GM18907 (cell line): ENCODE measurements around the gene TAF5.
"Not testable (repeated sequence)": the region's sequence is repeated elsewhere in the genome, so short reads cannot be mapped to it uniquely, and the experiment has no call there.

Experiments used
- ATAC-seq: cut with Tn5 transposase; IDR thresholded peaks from one replicate; pipeline ENCODE4 v1.9.1; 2021; ENCODE audit warnings: mild to moderate bottlenecking, moderate library complexity; ENCODE audit not compliant: unreplicated experiment

TAF5 gene

GRCh38 chr10:103367782-103368518 lies at the start of gene TAF5:
Gene TAF5 (plus strand): TSS chr10:103367976. CDS start chr10:103367990, 14 bp downstream.
- ATAC-seq: peak; percentile 75

- no peak for ATAC-seq
Measured at GRCh38 chr10:103327906-103328305, 39.9 kb upstream of the TAF5 start.

GRCh38 chr10:103333934-103334520 lies 33.7 kb upstream of the TAF5 start:
- no peak for ATAC-seq

- no peak for ATAC-seq
Measured at GRCh38 chr10:103334567-103334966, 33.2 kb upstream of the TAF5 start.

GRCh38 chr10:103336370-103336769 lies 31.4 kb upstream of the TAF5 start:
- ATAC-seq: no peak

- no peak for ATAC-seq
Measured at GRCh38 chr10:103350175-103350516, 17.6 kb upstream of the TAF5 start.

- ATAC-seq: peak; percentile 83
Measured at GRCh38 chr10:103350517-103351260, 17.1 kb upstream of the TAF5 start, which contains the start of gene PCGF6. Gene PCGF6 (minus strand): TSS chr10:103351140. CDS start chr10:103351066, 74 bp downstream.

GRCh38 chr10:103353281-103353680 lies 14.5 kb upstream of the TAF5 start:
- ATAC-seq: no peak

GRCh38 chr10:103354567-103354966 lies 13.2 kb upstream of the TAF5 start:
- not testable (repeated sequence) for ATAC-seq

GRCh38 chr10:103355906-103356599 lies 11.7 kb upstream of the TAF5 start:
- no peak for ATAC-seq

GRCh38 chr10:103359493-103359892 lies 8.3 kb upstream of the TAF5 start:
- ATAC-seq: not testable (repeated sequence)

GRCh38 chr10:103360791-103361190 lies 7.0 kb upstream of the TAF5 start:
- not testable (repeated sequence) for ATAC-seq

- no peak for ATAC-seq
Measured at GRCh38 chr10:103367379-103367781, 396 bp upstream of the TAF5 start.

- ATAC-seq: no peak
Measured at GRCh38 chr10:103373544-103373943, 5.8 kb downstream of the TAF5 start.

- ATAC-seq: no peak
Measured at GRCh38 chr10:103374263-103374662, 6.5 kb downstream of the TAF5 start.

GRCh38 chr10:103382769-103383168 lies 15.0 kb downstream of the TAF5 start:
- peak; percentile 56 for ATAC-seq

- no peak for ATAC-seq
Measured at GRCh38 chr10:103394180-103394579, 26.4 kb downstream of the TAF5 start.

- peak; percentile 1 for ATAC-seq
Measured at GRCh38 chr10:103395754-103396066, 27.9 kb downstream of the TAF5 start.

- ATAC-seq: peak; percentile 98
Measured at GRCh38 chr10:103396067-103396788, 28.5 kb downstream of the TAF5 start, which contains the start of the genes ATP5MK and PDCD11. Gene ATP5MK (minus strand): TSS chr10:103396475. CDS start chr10:103392457, 4,018 bp downstream. Gene PDCD11 (plus strand): TSS chr10:103396626. CDS start chr10:103398427, 1,801 bp downstream.

- ATAC-seq: no peak
Measured at GRCh38 chr10:103396789-103397087, 29.0 kb downstream of the TAF5 start.
